Ishikawa (cell line): ENCODE results near the gene PODXL2.

Experiments
- TAF1 ChIP-seq: IDR thresholded peaks from 2 replicates; pipeline ENCODE4 v1.6.1; 2012; ENCODE audit warnings: low read depth, mild to moderate bottlenecking
- TEAD4 ChIP-seq: IDR thresholded peaks from 2 replicates; pipeline ENCODE4 v1.6.1; 2012
- YY1 ChIP-seq: IDR thresholded peaks from 2 replicates; pipeline ENCODE4 v1.6.1; 2012; ENCODE audit warnings: low read depth

GRCh38 chr3:127597020-127597771, 31.8 kb upstream of the PODXL2 start:
- TF ChIP-seq YY1 = no peak
- TF ChIP-seq TAF1 = no peak
- TF ChIP-seq TEAD4 = no peak
